ENCODE results near the gene TCF3.
A peak's percentile ranks its signal among the peaks of the same experiment; 100 is the strongest.

The TCF3 gene

DNA sequence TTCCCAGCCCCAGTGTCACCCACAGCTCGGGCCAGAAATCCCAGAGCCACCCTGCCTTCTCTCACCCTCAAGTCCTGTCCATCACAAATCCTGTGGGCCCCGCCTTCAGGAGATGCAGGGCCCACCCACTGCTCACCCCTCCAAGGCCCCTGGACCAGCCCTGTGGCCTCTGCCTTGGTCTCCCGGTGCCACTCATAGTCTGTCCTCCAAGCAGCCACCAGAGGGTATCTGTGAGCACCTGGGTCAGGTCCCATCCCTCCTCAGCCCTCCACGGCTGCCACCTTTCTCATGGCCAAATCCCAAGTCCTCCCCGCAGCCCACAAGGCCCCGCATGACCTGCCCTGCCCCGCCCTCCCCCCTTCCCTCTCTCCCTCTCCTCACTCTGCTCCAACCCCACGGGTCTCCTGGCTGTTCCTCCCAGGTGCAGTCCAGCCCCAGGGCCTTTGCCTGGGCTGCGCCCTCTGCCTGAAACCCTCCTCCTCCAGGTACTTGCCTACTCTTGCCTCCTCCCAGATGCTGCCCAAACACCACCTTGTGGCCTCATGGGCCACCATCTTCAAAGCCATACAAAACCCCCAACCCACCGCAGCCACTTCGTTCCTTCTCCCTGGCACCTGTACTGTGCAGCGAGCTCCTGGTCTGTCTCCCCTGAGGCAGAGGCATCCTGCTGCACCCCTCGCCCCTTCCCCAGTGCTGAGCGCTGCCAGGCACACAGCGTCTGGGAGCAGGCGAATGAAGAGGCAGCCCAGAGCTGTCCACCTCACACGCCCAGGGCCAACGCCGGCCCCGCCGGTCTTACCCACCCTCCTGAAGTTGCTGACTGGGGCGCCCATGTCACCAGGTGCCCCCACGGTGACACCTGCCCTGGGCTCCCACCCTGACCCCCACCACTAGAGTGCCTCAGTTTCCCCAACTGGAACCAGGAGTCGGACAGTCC lies 34.0 kb downstream of the TCF3 start:
- TF ChIP-seq, protein P1, sequence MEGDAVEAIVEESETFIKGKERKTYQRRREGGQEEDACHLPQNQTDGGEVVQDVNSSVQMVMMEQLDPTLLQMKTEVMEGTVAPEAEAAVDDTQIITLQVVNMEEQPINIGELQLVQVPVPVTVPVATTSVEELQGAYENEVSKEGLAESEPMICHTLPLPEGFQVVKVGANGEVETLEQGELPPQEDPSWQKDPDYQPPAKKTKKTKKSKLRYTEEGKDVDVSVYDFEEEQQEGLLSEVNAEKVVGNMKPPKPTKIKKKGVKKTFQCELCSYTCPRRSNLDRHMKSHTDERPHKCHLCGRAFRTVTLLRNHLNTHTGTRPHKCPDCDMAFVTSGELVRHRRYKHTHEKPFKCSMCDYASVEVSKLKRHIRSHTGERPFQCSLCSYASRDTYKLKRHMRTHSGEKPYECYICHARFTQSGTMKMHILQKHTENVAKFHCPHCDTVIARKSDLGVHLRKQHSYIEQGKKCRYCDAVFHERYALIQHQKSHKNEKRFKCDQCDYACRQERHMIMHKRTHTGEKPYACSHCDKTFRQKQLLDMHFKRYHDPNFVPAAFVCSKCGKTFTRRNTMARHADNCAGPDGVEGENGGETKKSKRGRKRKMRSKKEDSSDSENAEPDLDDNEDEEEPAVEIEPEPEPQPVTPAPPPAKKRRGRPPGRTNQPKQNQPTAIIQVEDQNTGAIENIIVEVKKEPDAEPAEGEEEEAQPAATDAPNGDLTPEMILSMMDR (conservative IDR thresholded peaks at IDR 0.05; ENCODE audit: low read length) = peak; percentile 42
- peak; percentile 17 for DNase-seq (ENCODE audit: low read depth)
- H3K4me3 ChIP-seq (ENCODE audit: low read length) = no peak overlapping the region

DNA sequence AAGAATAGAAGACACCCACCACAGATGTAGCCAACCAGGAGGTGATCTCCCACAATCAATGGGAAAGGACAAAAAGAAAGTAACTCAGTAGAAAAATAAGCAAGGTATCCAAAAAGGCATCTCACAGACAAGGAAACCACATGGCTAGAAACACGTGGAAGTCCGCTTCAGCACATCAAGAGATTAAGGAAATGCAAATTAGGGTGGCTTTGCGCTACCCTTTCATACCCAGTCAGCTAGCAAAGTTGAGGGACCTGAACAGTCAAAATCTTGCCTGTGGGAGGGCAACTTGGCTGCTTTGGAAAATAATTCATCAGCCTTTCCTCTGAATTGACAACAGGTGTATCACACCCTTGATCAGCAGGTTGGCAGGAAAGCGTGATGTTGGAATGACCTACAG lies 35.5 kb downstream of the TCF3 start:
- DNase-seq (ENCODE audit: low read depth) = no peak
- TF ChIP-seq, protein P1 (conservative IDR thresholded peaks at IDR 0.05; ENCODE audit: low read length) = no peak
- H3K4me3 ChIP-seq (ENCODE audit: low read length) = no peak overlapping the region

- TF ChIP-seq, protein P1 (conservative IDR thresholded peaks at IDR 0.05; ENCODE audit: low read length) = no peak
- peak; percentile 52 for DNase-seq (ENCODE audit: low read depth)
- H3K4me3 ChIP-seq (ENCODE audit: low read length) = no peak overlapping the region
Observed at GRCh38 chr19:1616396-1616795, 36.0 kb downstream of the TCF3 start.

GRCh38 chr19:1615156-1615765 lies 37.2 kb downstream of the TCF3 start:
- no peak for DNase-seq (ENCODE audit: low read depth)
- TF ChIP-seq, protein P1 (conservative IDR thresholded peaks at IDR 0.05; ENCODE audit: low read length) = no peak
- no peak overlapping the region for H3K4me3 ChIP-seq (ENCODE audit: low read length)

GRCh38 chr19:1613808-1614570 lies 38.4 kb downstream of the TCF3 start:
- TF ChIP-seq, protein P1 (conservative IDR thresholded peaks at IDR 0.05; ENCODE audit: low read length) = no peak

DNA sequence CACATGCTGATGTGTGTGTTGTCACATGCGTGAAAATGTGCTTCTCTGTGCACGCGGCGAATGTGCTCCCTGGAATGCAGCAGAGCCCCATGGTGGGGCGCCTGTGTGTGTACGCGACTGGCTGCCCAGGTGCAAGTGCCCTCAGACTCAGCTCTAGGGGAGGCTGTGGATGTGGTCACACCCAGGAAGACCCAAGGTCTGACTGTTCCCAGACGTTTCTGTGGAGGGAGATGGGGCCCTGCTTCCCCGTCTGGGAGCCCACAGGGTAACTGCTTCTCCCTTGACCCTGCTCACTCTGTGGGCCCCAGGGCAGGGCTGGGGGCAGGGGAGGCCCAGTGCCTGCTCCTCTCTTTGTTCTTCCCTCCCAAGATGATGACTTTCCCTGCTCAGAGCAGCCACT lies 39.3 kb downstream of the TCF3 start:
- TF ChIP-seq, protein P1 (conservative IDR thresholded peaks at IDR 0.05; ENCODE audit: low read length) = no peak
- no peak for DNase-seq (ENCODE audit: low read depth)
- no peak overlapping the region for H3K4me3 ChIP-seq (ENCODE audit: low read length)

More at GRCh38 chr19:1613808-1614570, 38.4 kb downstream of the TCF3 start:
- H3K4me3 ChIP-seq (ENCODE audit: low read length) = no peak overlapping the region
- no peak for DNase-seq (ENCODE audit: low read depth)

Data from AG10803 (cell line).